SK-N-DZ (cell line): ENCODE results near the gene ZNF536.
A peak's percentile ranks its signal among the peaks of the same experiment; 100 is the strongest.

Experiments
- DNase-seq: peaks from one replicate; pipeline ENCODE4 v3.0.0-alpha.2; 2015; ENCODE audit warnings: low spot score

Gene ZNF536

GRCh38 chr19:30363073-30363472 lies 9.1 kb upstream of the ZNF536 start:
- no peak for DNase-seq

DNA sequence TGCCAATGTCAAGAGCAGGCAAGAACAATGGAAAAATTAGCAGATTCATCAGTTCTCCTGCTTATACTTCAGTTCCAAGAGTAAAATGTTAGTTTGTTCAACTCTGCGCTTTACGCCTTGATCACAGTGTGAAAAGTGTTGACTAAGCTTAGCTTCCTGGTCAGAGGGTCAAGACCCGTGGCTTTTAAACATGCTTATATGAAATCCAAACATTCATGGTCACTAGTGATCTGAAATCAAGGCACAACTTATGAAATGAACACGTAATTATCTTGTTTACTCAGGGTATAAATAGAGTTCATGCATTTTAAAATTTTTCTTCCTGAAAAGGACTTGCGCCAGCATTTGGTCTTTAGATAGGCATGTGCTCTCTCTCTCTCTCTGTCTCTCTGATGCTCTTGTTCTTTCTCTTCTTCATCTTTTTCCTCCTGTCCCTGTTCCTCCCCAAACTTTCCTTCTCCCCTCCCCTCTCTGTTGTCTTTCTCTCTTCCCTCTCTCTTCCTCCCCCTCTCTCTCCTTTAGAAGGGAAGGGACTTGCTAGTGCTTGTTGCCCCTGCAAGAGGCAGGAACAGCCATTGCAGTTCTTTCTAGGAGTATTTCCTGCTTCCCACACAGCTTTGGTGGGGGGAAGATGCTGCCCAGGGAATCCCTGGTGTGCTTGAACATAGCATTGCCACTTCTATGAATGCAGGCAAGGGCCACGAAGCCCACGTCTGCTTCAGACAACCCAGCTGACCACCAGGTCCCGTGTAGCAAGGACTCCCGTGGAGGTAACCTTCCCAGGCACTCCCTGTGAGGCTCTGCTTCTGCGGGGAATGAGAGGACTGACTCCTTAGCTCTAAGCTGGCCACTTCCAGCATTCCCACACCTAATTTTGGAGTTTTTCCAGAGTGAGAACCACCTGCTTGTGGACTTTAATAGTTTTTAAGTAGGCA lies 7.1 kb upstream of the ZNF536 start:
- no peak for DNase-seq

DNA sequence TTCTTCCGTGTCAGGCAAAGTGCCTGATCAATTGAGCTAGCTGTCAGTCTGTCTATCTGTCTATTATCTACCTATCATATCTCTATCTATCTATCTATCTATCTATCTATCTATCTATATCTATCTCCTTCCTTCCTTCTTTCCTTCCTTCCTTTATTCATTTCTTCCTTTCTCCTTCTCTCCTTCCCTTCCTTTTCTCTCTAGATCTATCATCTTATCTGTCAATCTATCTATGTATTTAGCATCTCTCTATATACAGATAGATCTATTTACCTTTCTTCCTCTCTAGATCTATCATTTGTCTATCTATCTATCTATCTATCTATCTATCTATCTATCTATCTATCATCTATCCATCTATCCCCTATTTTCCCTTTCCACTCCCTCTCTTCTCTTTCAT lies 5.9 kb upstream of the ZNF536 start:
- DNase-seq = no peak

DNA sequence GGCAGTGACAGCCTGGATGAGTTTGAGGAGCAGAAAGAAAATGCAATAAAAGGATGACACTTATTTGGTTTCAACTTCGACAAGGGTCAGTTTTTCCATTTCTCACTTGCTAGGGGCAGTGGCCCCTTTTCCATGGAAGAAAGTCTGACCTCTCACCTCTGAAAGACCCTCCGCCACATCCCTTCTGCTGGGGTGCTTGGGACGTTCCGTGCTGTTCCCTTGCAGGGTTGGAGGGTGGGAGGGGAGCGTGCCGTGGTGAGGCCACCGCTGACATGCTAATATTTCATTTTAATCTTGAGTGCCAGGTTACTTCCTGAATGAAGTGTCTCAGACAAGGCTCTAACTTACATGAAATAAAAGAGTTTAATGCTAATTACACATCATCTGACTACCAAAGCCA lies 5.2 kb upstream of the ZNF536 start:
- no peak for DNase-seq

DNA sequence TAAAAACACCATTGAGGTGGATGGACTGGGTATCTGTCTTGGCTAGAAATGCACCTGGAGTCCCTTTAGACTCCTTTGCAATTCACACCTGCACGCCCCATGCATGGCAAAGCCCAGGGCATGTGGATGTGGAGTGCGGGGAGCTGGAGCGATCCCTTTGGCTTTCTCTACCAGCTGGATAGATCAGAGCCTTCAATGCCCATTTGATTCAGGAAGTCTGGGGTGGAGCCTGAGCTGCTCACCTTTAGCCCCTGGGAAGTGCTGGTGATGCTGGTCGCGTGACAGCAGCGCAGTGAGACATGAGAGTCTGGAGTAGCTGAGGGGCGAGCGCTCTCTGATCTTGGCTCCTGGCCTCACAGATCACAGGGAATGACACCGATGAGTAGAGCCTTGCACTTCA lies 4.8 kb upstream of the ZNF536 start:
- DNase-seq = no peak

GRCh38 chr19:30369833-30370232 lies 2.4 kb upstream of the ZNF536 start:
- DNase-seq = no peak

DNA sequence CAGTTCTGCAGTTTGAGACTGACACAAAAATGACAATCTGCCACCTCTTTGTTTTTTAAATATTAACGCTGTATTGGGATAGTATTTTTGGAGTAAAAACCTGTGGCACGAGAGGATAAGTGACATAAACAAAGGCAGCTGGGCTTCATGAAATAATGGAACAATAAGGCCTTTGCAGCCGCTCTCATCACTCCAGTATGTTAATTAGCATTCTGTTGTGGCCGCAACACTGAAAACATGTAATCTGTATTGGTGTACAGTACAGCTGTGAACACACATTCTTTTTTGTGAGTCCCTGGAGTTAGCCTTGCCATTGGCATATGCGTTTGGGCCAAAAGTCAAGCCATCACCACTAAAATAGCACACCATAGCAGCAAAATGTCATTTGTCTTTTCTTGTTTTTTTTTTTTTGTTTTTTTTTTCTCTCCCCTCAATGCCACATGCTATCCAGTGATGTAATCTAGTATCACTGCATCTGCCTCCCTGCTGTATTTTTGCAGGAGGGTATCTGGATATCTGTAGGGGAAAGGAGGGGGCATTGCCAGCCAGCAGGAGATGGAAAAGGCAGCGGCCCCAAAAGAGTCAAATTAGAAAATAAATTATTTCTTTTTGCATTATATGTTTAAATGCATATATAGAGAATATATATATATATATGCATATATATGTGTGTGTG lies 885 bp upstream of the ZNF536 start:
- no peak for DNase-seq

- DNase-seq = no peak
Observed at GRCh38 chr19:30373593-30373992, 1.4 kb downstream of the ZNF536 start.

GRCh38 chr19:30374539-30374864 lies 2.3 kb downstream of the ZNF536 start:
- DNase-seq = no peak

DNA sequence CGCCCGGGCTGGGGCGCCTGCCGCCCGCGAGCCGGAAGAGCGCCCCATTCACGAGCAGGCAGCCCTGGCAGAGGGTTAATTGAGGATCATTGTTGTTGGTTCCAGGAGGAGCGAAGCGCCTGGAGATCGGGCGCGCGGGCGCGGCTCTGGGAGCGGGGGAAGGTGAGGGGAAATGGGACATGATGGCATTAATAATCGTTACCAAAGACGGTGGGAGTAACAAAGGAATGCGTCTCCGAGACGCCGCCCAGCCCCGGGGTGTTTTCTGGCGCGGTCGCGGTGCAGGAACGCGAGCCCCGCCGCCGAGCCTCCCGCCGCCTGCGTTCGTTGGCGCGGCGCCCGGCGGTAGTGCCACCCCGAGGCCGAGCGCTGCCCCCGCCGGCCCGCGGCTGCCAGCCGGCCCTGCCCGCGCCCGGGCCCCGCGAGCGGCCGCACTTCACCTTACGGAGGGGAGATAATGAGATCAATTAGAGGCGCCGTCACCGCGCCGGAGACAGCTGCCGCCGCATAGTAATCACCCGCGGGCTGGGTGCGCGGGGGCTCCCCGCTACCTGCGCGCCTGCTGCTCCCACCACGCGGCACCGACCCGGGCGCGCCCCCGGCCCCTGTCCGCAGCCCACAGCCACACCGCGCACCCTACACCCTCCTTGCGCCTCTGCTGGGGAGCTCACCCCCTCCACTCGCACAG lies 2.8 kb downstream of the ZNF536 start:
- DNase-seq = no peak

GRCh38 chr19:30375553-30376031 lies 3.4 kb downstream of the ZNF536 start:
- DNase-seq = no peak

DNA sequence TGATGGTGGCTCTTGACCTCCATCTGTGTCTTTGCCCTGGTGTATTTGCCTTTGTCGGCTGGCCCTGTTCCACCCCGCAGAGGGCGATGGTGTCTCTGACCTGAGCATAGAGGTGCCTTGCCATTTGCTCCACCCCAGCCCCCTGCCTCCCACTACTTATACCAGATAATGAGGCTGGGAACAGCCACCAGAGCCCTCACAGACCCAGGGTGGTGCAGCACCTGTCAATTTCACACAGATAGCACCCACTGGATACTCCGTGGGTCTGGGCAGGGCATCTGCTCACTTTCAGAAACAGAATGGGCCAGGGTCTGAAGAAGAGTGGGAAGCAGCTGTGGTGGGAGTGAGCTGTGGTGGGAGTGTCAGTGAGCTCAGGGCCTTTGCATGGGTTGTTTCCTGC lies 4.1 kb downstream of the ZNF536 start:
- DNase-seq = no peak

DNA sequence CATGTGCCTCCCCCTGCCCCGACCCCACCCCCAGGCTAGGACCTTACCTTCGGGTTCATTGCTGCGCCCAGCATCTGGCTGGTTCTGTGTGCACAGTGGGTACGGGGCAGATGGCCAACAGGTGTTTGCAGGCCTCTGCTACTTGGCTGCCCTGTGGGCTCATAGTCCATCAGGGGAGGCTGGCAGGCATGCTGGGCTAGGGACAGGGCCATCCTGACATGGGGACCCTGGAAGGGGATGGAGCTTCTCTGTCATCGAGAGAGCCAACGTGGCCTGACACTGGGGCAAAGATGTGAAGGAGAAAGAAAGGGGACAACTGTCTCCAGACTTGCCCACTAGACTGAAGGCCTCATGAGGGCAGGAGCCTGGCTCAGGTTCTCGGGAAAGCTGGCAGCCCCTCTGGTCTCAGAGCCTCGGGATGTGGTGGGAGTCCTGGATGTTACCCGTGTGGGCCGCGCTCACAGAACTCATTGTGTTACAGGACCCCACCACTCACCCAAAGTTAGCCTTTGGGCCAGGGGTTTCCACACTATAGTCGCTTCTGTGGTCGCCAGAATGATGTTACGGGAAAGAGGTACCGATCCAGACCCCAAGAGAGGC lies 4.7 kb downstream of the ZNF536 start:
- no peak for DNase-seq

DNA sequence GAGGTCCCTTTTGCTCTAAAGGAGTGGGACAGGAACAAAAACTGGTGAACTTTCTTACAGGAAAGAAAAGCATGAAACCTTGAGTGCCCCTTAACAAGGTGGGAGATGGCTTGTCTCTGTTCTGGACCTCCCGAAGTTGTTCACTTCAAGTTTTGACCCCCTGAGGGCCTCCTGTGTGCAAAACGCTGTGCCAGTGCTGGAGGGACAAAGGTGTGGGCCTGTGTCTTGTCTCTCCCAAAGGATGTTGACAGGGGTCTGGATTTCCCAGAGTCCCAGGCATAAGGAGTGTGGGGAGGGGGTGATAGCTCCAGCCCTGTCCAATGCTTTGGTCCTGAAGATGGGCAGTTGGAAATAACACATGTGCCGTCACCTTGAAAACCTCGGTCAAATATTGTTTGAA lies 6.5 kb downstream of the ZNF536 start:
- DNase-seq = no peak

GRCh38 chr19:30379841-30380610 lies 7.8 kb downstream of the ZNF536 start:
- no peak for DNase-seq

DNA sequence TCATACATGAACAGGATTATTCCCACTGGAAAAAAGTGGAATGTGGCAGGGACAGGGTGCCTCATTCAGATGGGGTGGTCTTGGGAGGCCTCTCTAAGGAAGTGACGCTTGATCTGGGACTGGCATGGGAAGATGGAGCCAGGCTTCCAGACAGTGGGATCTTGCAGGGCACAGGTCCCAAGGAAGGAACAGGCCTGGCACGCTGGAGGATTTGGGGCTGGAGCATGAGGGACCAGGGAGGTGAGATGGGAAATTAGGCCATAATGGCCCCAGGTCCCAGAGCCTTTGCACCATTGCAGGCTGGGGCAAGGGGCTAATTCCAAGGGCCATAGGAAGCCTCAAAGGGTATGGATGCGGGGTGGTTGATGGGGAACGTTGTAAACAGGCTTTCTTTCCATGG lies 9.2 kb downstream of the ZNF536 start:
- no peak for DNase-seq

GRCh38 chr19:30385174-30385573 lies 13.0 kb downstream of the ZNF536 start:
- no peak for DNase-seq

- DNase-seq = no peak
Observed at GRCh38 chr19:30385666-30386065, 13.5 kb downstream of the ZNF536 start.

DNA sequence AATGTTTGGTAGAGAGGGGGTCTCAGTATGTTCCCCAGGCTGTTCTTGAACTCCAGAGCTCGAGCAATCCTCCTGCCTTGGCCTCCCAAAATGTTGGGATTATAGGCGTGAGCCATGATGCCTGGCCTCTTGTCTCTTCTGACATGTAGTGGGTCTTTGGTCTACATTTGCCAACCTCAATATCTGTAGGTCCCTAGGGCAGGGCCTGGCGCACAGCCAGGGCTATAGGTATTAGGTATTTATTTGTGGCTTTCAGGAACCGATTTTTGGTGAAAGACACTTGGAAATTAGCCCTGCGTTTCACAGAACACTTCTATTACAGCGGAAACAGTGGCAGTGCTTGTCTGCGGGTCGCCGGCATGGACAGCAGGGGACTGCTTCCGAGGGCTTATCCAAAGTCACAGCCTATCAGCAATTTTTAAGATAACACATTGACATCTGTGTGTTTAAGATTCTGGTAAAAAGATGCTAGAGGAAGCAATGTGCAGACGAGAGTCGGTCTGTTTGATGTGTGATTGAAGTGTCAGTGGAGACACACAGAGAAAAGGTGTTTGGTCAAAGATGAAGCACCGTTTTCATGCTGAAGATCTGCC lies 14.5 kb downstream of the ZNF536 start:
- no peak for DNase-seq

DNA sequence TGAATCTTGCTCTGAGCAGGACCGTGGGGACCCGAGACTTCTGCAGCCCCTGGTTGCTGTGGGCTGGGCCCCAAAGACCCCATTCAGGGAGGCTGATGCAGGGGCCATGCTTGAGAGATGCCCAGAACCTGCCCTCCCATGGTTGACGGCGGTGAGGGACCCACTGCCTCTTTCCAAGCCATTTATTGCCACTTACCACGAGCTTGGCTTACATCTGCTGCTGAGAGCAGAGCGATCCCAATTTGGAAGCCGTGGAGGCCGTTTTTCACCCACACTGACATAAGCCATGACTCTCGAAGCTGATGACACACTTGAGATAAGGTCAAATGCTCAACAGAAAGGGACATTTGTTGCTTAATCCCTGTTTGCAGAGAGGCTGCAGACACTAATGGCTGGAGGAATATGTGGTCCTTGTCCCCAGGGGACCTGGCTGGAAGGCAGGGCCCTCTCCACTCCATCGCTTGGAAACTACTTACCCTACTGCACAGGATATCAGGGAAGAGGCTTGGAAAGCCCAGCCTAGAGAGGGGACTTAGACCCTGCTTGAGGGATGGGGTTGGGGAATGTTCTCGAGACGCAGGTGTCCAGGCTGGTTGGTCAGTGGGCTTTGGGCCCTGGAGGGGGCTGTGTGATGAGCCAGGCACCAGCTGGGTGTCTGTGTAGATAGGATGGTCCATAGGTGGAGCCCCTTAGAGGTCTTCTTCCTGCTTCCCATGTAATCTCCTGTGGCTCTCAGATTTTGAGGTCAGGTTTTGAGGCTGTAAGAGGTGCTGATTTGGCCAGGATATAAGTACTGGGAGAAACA lies 15.3 kb downstream of the ZNF536 start:
- peak; percentile 81 for DNase-seq
